Right hindlimb (tissue), 1 donor: ENCODE results near the gene RPTOR.

Source experiments
- DNase-seq: peaks from one replicate; pipeline ENCODE4 v3.0.0-alpha.2; 2018

Gene RPTOR

GRCh38 chr17:80822021-80822699 lies 277.5 kb downstream of the RPTOR start:
- DNase-seq = no peak

GRCh38 chr17:80822700-80823410 lies 278.2 kb downstream of the RPTOR start:
- DNase-seq = no peak

- DNase-seq = no peak
Measured at GRCh38 chr17:80824549-80825470, 280.2 kb downstream of the RPTOR start.

- DNase-seq = no peak
Measured at GRCh38 chr17:80825471-80826345, 281.1 kb downstream of the RPTOR start.

- DNase-seq = no peak
Measured at GRCh38 chr17:80826346-80826954, 281.8 kb downstream of the RPTOR start.

- peak; percentile 58 for DNase-seq
Measured at GRCh38 chr17:80826955-80827645, 282.5 kb downstream of the RPTOR start.

GRCh38 chr17:80827646-80828643 lies 283.3 kb downstream of the RPTOR start:
- no peak for DNase-seq

GRCh38 chr17:80829166-80829813 lies 284.7 kb downstream of the RPTOR start:
- no peak for DNase-seq

GRCh38 chr17:80830020-80830780 lies 285.6 kb downstream of the RPTOR start:
- DNase-seq = peak; percentile 6

- DNase-seq = no peak
Measured at GRCh38 chr17:80831491-80831890, 286.9 kb downstream of the RPTOR start.

- DNase-seq = peak; percentile 74
Measured at GRCh38 chr17:80832266-80832676, 287.6 kb downstream of the RPTOR start.

GRCh38 chr17:80832888-80833583 lies 288.4 kb downstream of the RPTOR start:
- DNase-seq = peak; percentile 97

GRCh38 chr17:80833952-80834892 lies 289.6 kb downstream of the RPTOR start:
- peak; percentile 90 for DNase-seq

- no peak for DNase-seq
Measured at GRCh38 chr17:80834893-80835275, 290.2 kb downstream of the RPTOR start.

- DNase-seq = no peak
Measured at GRCh38 chr17:80835816-80836657, 291.4 kb downstream of the RPTOR start.

- DNase-seq = no peak
Measured at GRCh38 chr17:80836658-80836965, 292.0 kb downstream of the RPTOR start.
